Sigmoid colon (tissue), 4 donors: ENCODE results near the gene BCL7A.
"Not testable (repeated sequence)": the region's sequence is repeated elsewhere in the genome, so short reads cannot be mapped to it uniquely, and the experiment has no call there.

Source experiments
- EP300 ChIP-seq, 4 donors: sonication (generic); formaldehyde crosslinking; IDR thresholded peaks; one replicate each; pipeline ENCODE4 v1.6.1; 2017; ENCODE audit warnings: antibody characterized with exemption in 4 of 4
- POLR2AphosphoS5 ChIP-seq, 4 donors: sonication (generic); formaldehyde crosslinking; IDR thresholded peaks; one replicate each; pipeline ENCODE4 v1.6.1; 2017; ENCODE audit warnings: antibody characterized with exemption in 4 of 4
- TF ChIP-seq, protein P1 (sequence below), 4 experiments: fragments of 450-650 bp in 3 of 4; fragments of 200-600 bp in 1 of 4; IDR thresholded peaks; one replicate each; pipeline ENCODE4 v1.5.1; 2016 to 2019; ENCODE audit warnings: antibody characterized with exemption in 4 of 4, mild to moderate bottlenecking in 3 of 4, moderate library complexity in 2 of 4

DNA sequence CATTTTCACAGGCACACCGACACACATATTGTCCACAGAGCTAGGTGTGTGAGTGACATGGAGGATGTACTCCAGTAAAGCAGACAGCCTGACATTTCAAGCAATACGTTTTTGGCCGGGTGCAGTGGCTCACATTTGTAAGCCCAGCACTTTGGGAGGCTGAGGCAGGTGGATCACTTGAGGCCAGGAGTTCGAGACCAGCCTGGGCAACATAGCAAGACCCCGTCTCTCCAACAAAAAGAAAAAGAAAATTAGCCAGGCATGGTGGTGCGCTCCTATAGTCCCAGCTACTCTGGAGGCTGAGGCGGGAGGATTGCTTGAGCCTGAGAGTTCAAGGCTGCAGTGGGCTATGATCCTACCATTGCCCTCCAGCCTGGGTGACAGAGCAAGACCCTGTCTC lies 34.7 kb downstream of the BCL7A start:
- TF ChIP-seq, protein P1, sequence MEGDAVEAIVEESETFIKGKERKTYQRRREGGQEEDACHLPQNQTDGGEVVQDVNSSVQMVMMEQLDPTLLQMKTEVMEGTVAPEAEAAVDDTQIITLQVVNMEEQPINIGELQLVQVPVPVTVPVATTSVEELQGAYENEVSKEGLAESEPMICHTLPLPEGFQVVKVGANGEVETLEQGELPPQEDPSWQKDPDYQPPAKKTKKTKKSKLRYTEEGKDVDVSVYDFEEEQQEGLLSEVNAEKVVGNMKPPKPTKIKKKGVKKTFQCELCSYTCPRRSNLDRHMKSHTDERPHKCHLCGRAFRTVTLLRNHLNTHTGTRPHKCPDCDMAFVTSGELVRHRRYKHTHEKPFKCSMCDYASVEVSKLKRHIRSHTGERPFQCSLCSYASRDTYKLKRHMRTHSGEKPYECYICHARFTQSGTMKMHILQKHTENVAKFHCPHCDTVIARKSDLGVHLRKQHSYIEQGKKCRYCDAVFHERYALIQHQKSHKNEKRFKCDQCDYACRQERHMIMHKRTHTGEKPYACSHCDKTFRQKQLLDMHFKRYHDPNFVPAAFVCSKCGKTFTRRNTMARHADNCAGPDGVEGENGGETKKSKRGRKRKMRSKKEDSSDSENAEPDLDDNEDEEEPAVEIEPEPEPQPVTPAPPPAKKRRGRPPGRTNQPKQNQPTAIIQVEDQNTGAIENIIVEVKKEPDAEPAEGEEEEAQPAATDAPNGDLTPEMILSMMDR (IDR thresholded peaks at IDR 0.05) = not testable (repeated sequence)
- TF ChIP-seq EP300, POLR2AphosphoS5 (IDR thresholded peaks at IDR 0.05): not testable (repeated sequence)
